Osteoblast (primary cell): ENCODE measurements around the gene MAPK14. TPM values are rescaled to one million over a fixed set of nuclear protein-coding genes. Genes with fewer than 3 reads are reported as not detected.

Experiments used
- DNase-seq: peaks from one replicate; pipeline ENCODE4 v3.0.0; 2011; ENCODE audit warnings: low spot score, mixed read lengths; ENCODE audit not compliant: insufficient read length; ENCODE audit errors: missing footprints
- H2AFZ ChIP-seq: 2 replicates; pipeline ENCODE4 v1.6.0; 2011; ENCODE audit warnings: mild to moderate bottlenecking, low read length
- H3K27ac ChIP-seq: 2 replicates; pipeline ENCODE4 v1.5.1; 2011; ENCODE audit warnings: mild to moderate bottlenecking, low read depth, low read length, moderate library complexity
- H3K27me3 ChIP-seq: 2 replicates; pipeline ENCODE4 v1.6.0; 2012; ENCODE audit warnings: mild to moderate bottlenecking, control low read depth, inconsistent platforms, low read length, moderate library complexity; ENCODE audit not compliant: insufficient read depth
- H3K36me3 ChIP-seq: 2 replicates; pipeline ENCODE4 v1.5.1; 2011; ENCODE audit warnings: mild to moderate bottlenecking, low read length, control low read depth, moderate library complexity; ENCODE audit not compliant: insufficient read depth
- H3K4me1 ChIP-seq: 2 replicates; pipeline ENCODE4 v1.5.1; 2011; ENCODE audit warnings: mild to moderate bottlenecking, low read length, control low read depth, moderate library complexity; ENCODE audit not compliant: insufficient read depth
- H3K4me2 ChIP-seq: 2 replicates; pipeline ENCODE4 v1.6.0; 2011; ENCODE audit warnings: mild to moderate bottlenecking, low read length; ENCODE audit not compliant: insufficient read depth
- H3K4me3 ChIP-seq: fragments of 200-600 bp; sonication (generic); 3 replicates; pipeline ENCODE4 v1.5.1; 2012; ENCODE audit warnings: mild to moderate bottlenecking, low read length, inconsistent platforms; ENCODE audit not compliant: insufficient read depth
- H3K79me2 ChIP-seq: 2 replicates; pipeline ENCODE4 v1.6.0; 2012; ENCODE audit warnings: mild to moderate bottlenecking, low read length, control low read depth, inconsistent platforms; ENCODE audit not compliant: insufficient read depth
- H3K9me3 ChIP-seq: 2 replicates; pipeline ENCODE4 v1.5.1; 2011; ENCODE audit warnings: low read depth, low read length, control low read depth
- H4K20me1 ChIP-seq: 2 replicates; pipeline ENCODE4 v1.6.0; 2012; ENCODE audit warnings: mild to moderate bottlenecking, low read length, control low read depth; ENCODE audit not compliant: insufficient read depth
- CTCF ChIP-seq: IDR thresholded peaks from 2 replicates; pipeline ENCODE4 v1.5.1; 2011; ENCODE audit warnings: mild to moderate bottlenecking, low read depth, low read length, moderate library complexity; ENCODE audit errors: extremely low read depth
- total RNA-seq: library from RNA; depleted of rRNA; stranded (reverse); fragments of >200 nt; gene quantifications from 2 replicates; pipeline ENCODE4 v1.2.3, GENCODE V29; 2012

MAPK14 gene
- total RNA-seq, 1 donor = 90.5 TPM

- H3K4me2 ChIP-seq = no peak overlapping the region
These were observed 98.0 kb downstream of the MAPK14 start for GRCh38 chr6:36125575-36125974.

GRCh38 chr6:36126121-36126520 is 98.5 kb downstream of the MAPK14 start:
- H3K4me3 ChIP-seq = no peak overlapping the region
- H3K27ac ChIP-seq = peak overlapping the region; percentile 71
- H2AFZ ChIP-seq = no peak overlapping the region
- no peak for TF ChIP-seq CTCF
- H3K9me3 ChIP-seq = no peaks in the 10 kb centered on the region
- no peaks in the 10 kb centered on the region for H3K27me3 ChIP-seq
- H3K4me1 ChIP-seq = peaks cover 30% of the 10 kb centered on the region
- H3K79me2 ChIP-seq = peaks cover 3% of the 10 kb centered on the region
- H3K4me2 ChIP-seq = no peak overlapping the region
- no peaks in the 10 kb centered on the region for H3K36me3 ChIP-seq
- no peak for DNase-seq
- H4K20me1 ChIP-seq = no peaks in the 10 kb centered on the region

More at GRCh38 chr6:36125575-36125974, 98.0 kb downstream of the MAPK14 start:
- TF ChIP-seq CTCF = no peak
- Histone ChIP-seq H2AFZ (no peak overlapping the region), H3K4me3 (no peak overlapping the region), H3K4me1 (peaks cover 32% of the 10 kb centered on the region), H3K79me2 (no peaks in the 10 kb centered on the region), H3K9me3 (no peaks in the 10 kb centered on the region), H3K27ac (no peak overlapping the region), H4K20me1 (no peaks in the 10 kb centered on the region), H3K27me3 (no peaks in the 10 kb centered on the region), H3K36me3 (no peaks in the 10 kb centered on the region)
- no peak for DNase-seq

- Histone ChIP-seq H3K4me2 (peak overlapping the region; percentile 1), H3K4me1 (peaks cover 34% of the 10 kb centered on the region), H3K9me3 (no peaks in the 10 kb centered on the region), H3K79me2 (peaks cover 3% of the 10 kb centered on the region), H2AFZ (peak overlapping the region; percentile 20), H3K27ac (peak overlapping the region; percentile 71), H3K4me3 (no peak overlapping the region), H3K27me3 (no peaks in the 10 kb centered on the region), H3K36me3 (no peaks in the 10 kb centered on the region), H4K20me1 (no peaks in the 10 kb centered on the region)
- no peak for TF ChIP-seq CTCF
- peak; percentile 83 for DNase-seq
These were observed 99.2 kb downstream of the MAPK14 start for GRCh38 chr6:36126553-36127458.

- Histone ChIP-seq H3K27me3 (no peaks in the 10 kb centered on the region), H4K20me1 (no peaks in the 10 kb centered on the region), H3K79me2 (peaks cover 3% of the 10 kb centered on the region), H2AFZ (no peak overlapping the region), H3K4me1 (peaks cover 40% of the 10 kb centered on the region), H3K9me3 (no peaks in the 10 kb centered on the region), H3K4me2 (peak overlapping the region; percentile 13), H3K36me3 (no peaks in the 10 kb centered on the region), H3K27ac (peak overlapping the region; percentile 71), H3K4me3 (no peak overlapping the region)
- peak; percentile 99 for DNase-seq
- TF ChIP-seq CTCF = no peak
These were observed 99.9 kb downstream of the MAPK14 start for GRCh38 chr6:36127462-36128016.
